NCI-H1092 treated with DMSO at 0.1 percent for 48 hours (cell line): ENCODE data around the gene NR1H4.
A peak's percentile ranks its signal among the peaks of the same experiment; 100 is the strongest.
"Not testable (repeated sequence)": the region's sequence is repeated elsewhere in the genome, so short reads cannot be mapped to it uniquely, and the experiment has no call there.

Source experiments
- DNase-seq: peaks from one replicate; lab custom pipeline; 2025; lab: John Stamatoyannopoulos, UW

NR1H4 gene

DNA sequence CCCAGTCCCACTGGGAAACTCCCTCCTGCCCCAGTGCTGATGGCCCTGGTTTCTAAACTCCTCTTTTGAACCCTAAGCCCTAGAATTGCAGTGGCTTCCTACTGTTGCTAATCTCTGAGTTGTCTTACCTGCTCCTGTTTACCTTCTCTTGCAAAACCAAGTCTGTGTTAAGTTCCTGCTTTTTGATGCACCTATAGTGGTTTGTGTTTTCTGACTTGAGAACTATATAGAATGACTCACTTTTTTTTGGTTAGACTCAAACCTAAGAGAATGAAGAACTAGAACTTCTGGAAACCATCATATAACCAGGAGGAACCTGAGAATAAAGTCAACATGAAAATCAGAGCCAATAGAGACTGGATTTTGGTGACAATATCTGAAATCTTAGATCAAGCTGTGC is 94.3 kb downstream of the NR1H4 start:
- DNase-seq, result no peak

DNA sequence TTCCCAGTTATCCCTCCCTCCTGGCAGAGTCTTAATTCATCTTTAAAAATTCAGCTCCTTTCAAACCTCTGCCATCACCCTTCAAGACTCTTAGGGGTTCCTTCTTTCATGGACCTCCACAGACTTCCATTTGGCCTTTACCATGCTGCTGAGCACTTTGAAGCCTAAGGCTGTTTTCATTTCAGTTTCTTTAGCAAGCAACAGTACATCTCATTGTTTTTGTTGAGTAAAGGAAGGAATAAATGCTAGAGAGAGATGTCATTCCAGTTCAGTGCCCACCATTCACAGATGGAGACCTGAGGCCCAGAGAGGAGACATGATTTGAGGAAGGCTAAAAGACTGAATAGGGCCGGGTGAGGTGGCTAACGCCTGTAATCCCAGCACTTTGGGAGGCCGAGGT is 98.5 kb downstream of the NR1H4 start:
- no peak for DNase-seq

DNA sequence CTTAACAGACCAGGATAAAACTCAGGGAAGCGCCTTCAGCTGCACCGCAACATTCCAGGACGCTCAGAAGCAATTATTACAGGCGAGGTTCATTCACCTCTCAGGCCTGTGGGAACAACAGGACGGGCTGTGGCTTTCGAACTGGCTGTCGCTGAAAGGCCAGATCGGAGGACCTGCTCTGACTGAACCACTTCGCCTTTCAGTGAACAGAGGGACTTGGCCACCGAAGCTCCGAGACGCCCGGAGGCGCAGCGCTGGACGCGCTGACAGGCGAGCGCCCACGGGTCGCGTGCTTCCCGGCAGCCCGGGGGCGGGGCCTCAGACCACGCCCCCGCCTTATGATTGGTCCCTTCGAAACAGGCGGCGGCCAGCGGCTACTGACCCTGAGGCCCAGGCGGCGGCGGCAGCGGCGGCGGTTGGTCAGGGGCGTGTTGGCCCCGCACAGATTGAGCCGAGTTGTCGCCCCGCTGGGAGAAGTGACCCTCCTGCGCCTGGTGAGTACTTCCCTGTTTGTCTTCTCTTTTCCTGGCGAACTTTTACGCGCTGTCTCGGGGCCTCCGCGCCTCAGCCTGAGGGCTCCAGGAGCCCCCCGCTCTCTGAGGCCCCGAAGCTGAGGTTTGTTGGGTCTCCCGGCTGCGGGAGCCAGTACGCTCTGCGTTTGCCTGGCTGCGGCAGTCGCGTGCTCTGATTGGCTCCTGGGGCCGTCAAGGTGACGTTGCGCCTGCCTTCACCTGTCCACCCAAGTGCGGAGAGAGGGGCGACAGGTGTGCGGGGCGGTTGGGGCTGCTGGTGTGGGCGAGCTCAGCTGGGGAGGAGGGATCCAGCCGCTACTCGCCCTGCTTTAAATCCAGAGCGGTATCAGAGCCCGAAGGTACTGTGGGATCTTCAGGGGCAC is 99.9 kb downstream of the NR1H4 start, which contains the start of gene GAS2L3:
TSS of gene GAS2L3 (plus strand) at position 393 of the 895 bp plus-strand sequence. CDS start 21,221 bp downstream, outside the sequence.
- peak; percentile 77 for DNase-seq

DNA sequence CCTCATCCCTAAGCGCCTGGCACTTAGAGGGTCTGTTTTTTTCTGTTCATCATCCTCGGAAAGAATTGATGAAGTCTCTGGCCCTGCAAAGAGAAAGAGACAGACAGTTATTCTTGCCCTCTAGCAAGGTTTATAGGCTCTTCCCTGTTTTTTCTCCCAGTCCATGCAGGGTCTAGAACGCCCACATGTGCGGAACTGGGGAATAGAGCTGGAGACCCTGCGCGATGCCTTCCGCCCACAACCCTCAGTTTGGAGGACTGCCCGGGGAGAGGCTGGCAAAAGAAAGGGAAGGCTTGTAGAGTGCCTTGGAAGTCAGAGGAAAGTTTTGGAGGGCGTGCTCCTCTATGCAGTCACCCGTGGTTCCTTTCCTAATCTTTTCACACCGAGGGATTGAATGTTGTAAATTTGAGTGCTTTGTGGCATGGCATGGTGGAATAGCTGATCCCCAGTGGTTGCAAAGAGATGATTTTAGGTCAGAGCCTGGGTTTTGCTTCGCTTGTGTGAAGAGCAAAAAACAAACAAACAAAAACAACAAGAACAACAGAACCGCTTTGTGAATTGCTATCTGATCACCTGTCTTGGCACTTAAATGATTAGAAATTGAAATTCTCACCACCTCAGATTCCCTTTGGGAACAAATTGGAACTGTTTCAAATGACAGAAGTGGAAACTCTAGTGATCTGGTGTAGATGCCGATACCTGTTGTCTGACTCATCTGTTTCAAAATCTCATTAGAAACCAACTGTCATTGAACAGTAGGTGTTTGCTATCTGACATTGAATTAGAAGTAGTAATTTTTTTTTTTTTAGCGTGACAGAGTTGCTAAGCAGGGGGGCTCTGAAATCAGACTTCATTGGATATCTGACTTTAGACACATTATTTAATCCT is 100.8 kb downstream of the NR1H4 start:
- DNase-seq, result peak; percentile 38

DNA sequence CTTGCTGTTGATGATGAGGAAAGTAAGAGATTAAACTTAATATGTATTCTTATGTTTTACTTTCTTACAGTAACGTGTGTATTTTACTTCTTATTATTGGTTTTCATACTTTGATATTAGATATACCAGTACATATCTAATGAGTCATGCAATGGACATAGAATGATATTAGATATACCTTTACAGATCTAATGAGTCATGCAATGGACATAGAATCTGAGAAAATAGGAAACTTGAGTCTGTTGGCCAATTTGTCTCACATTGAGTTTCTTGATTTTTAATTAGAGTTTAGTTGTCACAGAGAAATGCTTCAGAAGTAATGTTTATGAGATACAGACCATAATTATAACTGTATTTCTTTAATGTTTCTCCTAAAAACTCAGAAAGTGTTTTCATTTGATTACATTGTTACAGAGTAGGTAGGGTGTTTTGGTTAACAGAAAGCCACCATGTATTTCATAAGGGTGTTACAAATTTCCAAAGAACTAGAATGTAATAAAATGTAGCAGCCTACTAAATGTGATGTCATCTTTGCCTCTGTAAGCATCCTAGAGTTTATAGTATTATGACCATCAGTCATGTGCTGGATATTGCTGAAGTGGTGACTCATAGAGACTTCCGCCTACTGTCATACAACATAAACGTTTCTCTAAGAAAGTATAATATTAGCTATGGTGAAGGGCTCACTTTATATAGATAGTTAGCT is 102.8 kb downstream of the NR1H4 start:
- DNase-seq, result no peak

DNA sequence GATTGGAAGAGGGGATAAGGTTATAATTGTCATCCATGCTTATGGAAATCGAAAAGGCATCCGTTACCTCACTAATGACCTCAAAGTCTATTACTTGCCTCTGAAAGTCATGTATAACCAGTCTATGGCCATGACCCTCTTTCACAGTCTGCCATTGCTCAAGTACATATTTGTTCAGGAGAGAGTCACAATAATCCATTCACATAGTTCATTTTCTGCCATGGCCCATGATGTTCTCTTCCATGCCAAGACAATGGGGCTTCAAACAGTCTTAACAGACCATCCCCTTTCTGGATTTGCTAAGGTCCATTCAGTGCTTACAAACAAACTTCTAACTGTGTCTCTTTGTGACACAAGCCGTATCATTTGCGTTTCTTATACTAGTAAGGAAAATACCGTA is 105.3 kb downstream of the NR1H4 start:
- DNase-seq, result no peak

DNA sequence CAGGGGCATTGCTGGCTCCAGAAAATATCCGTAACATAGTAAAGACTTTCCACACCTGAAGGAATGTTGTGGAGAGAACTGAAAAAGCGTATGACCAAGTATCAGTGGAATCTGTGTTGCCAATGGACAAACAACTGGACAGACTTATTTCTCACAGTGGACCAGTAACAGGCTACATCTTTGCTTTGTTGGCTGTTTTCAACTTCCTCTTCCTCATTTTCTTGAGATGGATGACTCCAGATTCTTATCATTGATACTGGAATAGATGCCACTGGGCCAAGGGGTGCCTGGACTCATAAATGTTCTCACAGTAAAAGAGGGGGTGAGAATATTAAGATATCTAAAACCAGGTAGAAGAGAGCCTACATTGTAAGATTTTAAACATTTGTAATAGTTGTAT is 106.2 kb downstream of the NR1H4 start:
- DNase-seq, result no peak

DNA sequence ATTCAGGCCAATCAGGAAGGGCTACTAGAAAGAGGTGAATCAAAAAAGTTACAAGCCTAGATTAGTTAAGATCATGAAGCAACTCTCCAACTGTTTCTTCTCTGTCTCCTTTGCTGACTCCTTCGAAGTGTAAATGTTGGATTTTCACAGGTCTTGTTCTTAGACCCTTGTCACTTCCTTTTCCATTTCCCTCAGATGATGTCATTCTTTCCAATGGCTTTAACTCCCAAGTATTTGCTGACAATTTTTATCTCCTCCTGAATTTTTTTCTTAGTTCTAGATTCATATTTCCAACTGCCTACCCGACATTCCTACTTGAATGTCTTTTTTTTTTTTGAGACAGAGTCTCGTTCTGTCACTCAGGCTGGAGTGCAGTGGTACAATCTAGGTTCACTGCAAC is 110.6 kb downstream of the NR1H4 start:
- no peak for DNase-seq

DNA sequence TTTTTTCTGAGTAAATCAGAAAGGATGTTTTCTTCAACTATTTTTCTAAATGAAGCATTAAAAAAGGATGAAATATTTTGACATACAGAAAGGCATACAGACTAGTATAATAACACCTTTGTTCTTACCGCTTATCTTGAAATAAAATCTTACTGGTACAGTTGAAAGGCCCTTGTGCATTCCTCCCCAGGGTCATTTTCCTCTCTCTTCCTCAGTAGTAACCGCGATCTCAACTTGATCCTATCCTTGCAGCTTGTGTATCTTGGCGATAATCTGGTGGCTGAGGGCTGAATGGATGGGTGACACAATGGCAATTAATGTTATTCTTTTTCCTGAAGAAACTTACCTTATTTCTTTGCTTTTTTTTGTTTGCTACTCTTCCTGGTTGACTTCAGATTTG is 118.3 kb downstream of the NR1H4 start:
- no peak for DNase-seq

DNA sequence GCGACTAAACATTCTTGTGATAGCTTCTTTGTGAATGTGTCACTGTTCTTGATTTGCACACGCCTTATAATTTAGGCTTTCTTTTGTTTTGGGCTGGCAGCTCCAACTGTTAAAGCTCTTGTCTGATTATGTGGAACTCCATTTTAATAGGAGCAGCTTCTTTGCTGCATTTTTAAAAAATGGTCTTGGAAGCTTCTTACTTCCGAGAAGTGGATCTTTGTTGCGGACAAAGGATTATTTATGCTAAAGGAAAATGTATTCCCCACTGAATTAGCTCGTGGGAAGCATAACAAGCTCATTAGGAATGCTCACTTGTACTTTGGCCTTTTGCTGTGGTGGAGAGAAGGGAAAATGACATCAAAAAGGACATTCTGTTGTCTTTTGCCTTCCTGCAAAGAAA is 119.8 kb downstream of the NR1H4 start:
- DNase-seq, result no peak

DNA sequence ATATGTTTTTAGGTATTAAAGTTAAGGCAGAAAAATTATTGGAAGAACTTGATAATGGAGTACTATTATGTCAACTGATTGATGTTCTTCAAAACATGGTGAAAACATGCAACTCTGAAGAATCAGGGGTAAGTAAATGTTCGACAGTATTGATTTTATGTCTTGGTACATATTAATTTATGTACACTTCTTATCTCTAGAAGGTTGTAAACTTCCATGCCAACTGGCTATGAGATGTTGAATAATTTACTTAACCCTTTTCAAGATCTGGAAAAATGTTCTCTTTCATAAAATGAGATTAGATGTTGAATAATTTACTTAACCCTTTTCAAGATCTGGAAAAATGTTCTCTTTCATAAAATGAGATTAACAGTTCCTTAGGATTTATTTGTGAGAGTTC is 128.0 kb downstream of the NR1H4 start:
- no peak for DNase-seq

DNA sequence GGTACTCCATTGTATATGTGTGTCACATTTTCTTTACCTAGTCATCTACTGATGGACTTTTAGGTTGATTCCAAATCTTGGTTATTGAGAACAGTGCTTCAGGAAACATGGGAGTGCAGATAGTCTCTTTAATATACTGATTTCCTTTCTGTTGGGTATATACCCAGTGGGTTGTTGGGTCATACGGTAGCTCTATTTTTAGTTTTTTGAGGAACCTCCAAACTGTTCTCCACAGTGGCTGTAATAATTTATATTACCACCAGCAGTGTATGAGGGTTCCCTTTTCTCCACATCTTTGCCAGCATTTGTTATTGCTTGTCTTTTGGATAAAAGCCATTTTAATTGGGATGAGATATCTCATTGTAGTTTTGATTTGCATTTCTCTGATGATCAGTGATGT is 129.3 kb downstream of the NR1H4 start:
- not testable (repeated sequence) for DNase-seq

DNA sequence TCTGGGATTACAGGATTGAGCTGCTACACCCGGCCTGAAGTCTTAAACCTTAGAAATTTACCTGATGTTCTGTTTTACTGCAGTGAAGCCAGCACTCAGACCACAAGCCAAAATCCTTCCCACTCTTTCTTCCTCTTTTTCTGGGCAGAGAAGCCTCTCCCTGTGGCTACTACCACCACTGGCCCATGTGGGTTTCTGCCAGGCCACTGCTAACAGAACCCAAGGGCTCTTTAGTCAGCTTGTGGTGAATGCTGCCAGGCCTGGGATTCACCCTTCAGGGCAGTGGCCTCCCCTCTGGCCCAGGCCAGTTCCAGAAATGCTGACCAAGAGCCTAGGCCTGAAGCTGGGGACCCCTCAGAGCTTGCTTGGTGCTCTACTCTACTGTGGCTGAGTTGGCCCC is 135.1 kb downstream of the NR1H4 start:
- DNase-seq, result no peak

DNA sequence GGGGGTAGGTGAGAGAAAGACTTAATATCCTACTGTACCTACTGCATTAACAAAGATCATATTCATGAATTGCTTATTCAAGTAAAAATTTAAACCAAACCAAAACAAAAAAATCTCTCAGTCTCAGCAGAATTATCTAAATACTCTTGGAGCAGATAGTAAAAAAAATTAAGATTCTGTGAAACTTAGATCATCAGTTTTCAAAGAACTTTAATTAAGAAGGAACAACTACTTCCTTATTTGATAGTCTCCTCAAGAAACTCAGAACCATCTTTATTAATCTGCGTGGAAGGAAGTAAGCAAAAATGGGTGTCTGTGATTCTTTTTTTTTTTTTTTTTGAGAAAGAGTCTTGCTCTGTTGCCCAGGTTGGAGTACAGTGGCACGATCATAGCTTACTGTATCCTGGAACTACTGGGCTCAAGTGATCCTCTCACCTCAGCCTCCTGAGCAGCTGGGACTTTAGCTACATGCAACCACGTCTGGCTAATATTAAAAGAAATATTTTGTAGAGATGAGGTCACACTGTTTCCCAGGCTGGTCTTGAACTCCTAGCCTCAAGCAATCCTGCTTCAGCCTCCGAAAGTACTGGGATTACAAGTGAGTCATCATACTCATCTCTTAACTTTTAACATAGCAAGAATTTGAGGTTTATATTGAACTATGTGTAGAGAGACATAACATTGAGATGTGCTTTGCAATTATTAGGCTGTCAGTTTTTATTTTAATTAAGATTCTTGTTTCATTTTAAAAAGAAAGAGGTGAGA is 137.2 kb downstream of the NR1H4 start:
- no peak for DNase-seq

DNA sequence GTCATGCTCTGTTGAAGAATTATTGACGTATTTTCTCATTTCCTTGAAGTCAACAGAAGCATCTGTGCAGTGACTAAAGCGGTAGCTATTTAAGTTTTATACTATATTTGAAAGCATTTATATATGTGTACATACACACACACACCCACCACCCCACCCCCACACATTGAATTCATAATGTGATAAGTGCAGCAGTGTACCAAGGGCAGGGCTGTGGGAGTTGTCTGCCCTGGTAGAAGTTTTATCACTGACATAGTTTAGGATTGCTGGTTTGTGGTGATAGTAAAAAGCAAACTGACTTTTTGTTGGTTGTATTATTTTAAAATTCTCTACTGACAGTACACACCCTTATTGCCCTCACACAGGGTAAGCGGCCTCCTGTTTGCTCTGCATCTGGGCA is 138.9 kb downstream of the NR1H4 start:
- no peak for DNase-seq
